HepG2 (cell line): Measurements from ENCODE around the gene PIK3IP1. TPM values are rescaled to one million over a fixed set of nuclear protein-coding genes. Genes with fewer than 3 reads are reported as not detected.

Source experiments
- AGO2 ChIP-seq: fragments of 200-400 bp; formaldehyde crosslinking; optimal IDR thresholded peaks from 2 replicates; pipeline ENCODE3; 2017; ENCODE audit warnings: mild to moderate bottlenecking, low read depth, low read length, moderate library complexity
- BRCA1 ChIP-seq: sonication (generic); formaldehyde crosslinking; IDR thresholded peaks from 2 replicates; pipeline ENCODE4 v1.4.0; 2020; ENCODE audit warnings: missing genetic modification reagents
- GABPB1 ChIP-seq: IDR thresholded peaks from 2 replicates; pipeline ENCODE4 v1.6.1; 2016; ENCODE audit warnings: mild to moderate bottlenecking, missing genetic modification reagents, moderate library complexity, missing compliant biosample characterization
- HES4 ChIP-seq: sonication (generic); formaldehyde crosslinking; IDR thresholded peaks from 2 replicates; pipeline ENCODE4 v1.9.0; 2021; ENCODE audit warnings: mild to moderate bottlenecking, missing genetic modification reagents, borderline replicate concordance
- JUND ChIP-seq: sonication (generic); formaldehyde crosslinking; IDR thresholded peaks from 2 replicates; pipeline ENCODE4 v1.8.0; 2022; ENCODE audit warnings: mild to moderate bottlenecking, missing genetic modification reagents
- NRL ChIP-seq: sonication (generic); formaldehyde crosslinking; IDR thresholded peaks from 2 replicates; pipeline ENCODE4 v1.5.0; 2020; ENCODE audit warnings: missing genetic modification reagents, mild to moderate bottlenecking, moderate library complexity, borderline replicate concordance
- SOX13 ChIP-seq, 3 experiments: fragments of 450-650 bp in 1 of 3; sonication (generic) in 1 of 3; formaldehyde crosslinking in 1 of 3; IDR thresholded peaks in 2 of 3; conservative IDR thresholded peaks in 1 of 3; 2 replicates each; pipeline versions ENCODE4 v1.5.0 to v1.6.1; 2016 to 2020; ENCODE audit warnings: antibody characterized with exemption in 1 of 3, mild to moderate bottlenecking in 1 of 3, missing compliant biosample characterization in 1 of 3, missing genetic modification reagents in 1 of 3, moderate library complexity in 1 of 3
- ZMYM4 ChIP-seq: sonication (generic); formaldehyde crosslinking; IDR thresholded peaks from 2 replicates; pipeline ENCODE4 v1.8.1; 2023; ENCODE audit warnings: mild to moderate bottlenecking, missing genetic modification reagents
- ZNF232 ChIP-seq: sonication (generic); formaldehyde crosslinking; IDR thresholded peaks from 2 replicates; pipeline ENCODE4 v1.4.0; 2020; ENCODE audit warnings: missing genetic modification reagents, borderline replicate concordance
- ZNF251 ChIP-seq: sonication (generic); formaldehyde crosslinking; IDR thresholded peaks from 2 replicates; pipeline ENCODE4 v1.9.0; 2021; ENCODE audit warnings: mild to moderate bottlenecking, missing genetic modification reagents
- ZNF572 ChIP-seq: sonication (generic); formaldehyde crosslinking; IDR thresholded peaks from 2 replicates; pipeline ENCODE4 v1.5.1; 2020; ENCODE audit warnings: mild to moderate bottlenecking, missing genetic modification reagents
- ZNF674 ChIP-seq: sonication (generic); formaldehyde crosslinking; IDR thresholded peaks from 2 replicates; pipeline ENCODE4 v1.5.0; 2020; ENCODE audit warnings: low read depth, mild to moderate bottlenecking, missing genetic modification reagents
- ZNF777 ChIP-seq: sonication (generic); formaldehyde crosslinking; IDR thresholded peaks from 2 replicates; pipeline ENCODE4 v1.4.0; 2020; ENCODE audit warnings: missing genetic modification reagents
- ZNF780A ChIP-seq: sonication (generic); formaldehyde crosslinking; IDR thresholded peaks from 2 replicates; pipeline ENCODE4 v1.8.0; 2022; ENCODE audit warnings: mild to moderate bottlenecking, missing genetic modification reagents, moderate library complexity
- polyA plus RNA-seq, 8 experiments: library from polyadenylated mRNA; depleted of rRNA in 3 of 8; stranded (reverse) in 7 of 8; unstranded in 1 of 8; fragments of >200 nt; fragmentation: Illumina TruSeq in 4 of 8; extraction: Trizol in 4 of 8; gene quantifications; 2 replicates each; pipeline versions ENCODE4 v1.2.1 to v1.2.3, GENCODE V29; 2011 to 2016; ENCODE audit warnings: low read depth in 4 of 8, missing spikeins in 1 of 8, mixed read lengths in 1 of 8; ENCODE audit not compliant: insufficient read depth in 1 of 8
- total RNA-seq, 5 experiments: library from RNA; depleted of rRNA; stranded (reverse); fragments of >200 nt; fragmentation: Illumina TruSeq; extraction: Trizol; gene quantifications; 2 replicates each; pipeline ENCODE4 v1.2.3, GENCODE V29; 2016; ENCODE audit warnings: low read depth in 1 of 5
- TF ChIP-seq, protein P1 (sequence below), 2 experiments: IDR thresholded peaks; 2 replicates each; pipeline ENCODE4 v1.6.1; 2011 to 2012; ENCODE audit warnings: low read length in 2 of 2, borderline replicate concordance in 1 of 2, low read depth in 1 of 2, mild to moderate bottlenecking in 1 of 2, moderate library complexity in 1 of 2
- TF ChIP-seq, protein P2 (sequence below): sonication (generic); formaldehyde crosslinking; IDR thresholded peaks from 2 replicates; pipeline ENCODE4 v1.5.1; 2020; ENCODE audit warnings: mild to moderate bottlenecking, missing genetic modification reagents, moderate library complexity
- TF ChIP-seq, protein P3 (sequence below): sonication (generic); formaldehyde crosslinking; IDR thresholded peaks from 2 replicates; pipeline ENCODE4 v1.5.1; 2020; ENCODE audit warnings: missing genetic modification reagents, mild to moderate bottlenecking, borderline replicate concordance

PIK3IP1 gene
- total and polyA plus RNA-seq, 2 of the 13 experiments (the other 11 are each of a cell fraction or from before 2014, with no cell fraction given), result 1.3 to 2.5 TPM

DNA sequence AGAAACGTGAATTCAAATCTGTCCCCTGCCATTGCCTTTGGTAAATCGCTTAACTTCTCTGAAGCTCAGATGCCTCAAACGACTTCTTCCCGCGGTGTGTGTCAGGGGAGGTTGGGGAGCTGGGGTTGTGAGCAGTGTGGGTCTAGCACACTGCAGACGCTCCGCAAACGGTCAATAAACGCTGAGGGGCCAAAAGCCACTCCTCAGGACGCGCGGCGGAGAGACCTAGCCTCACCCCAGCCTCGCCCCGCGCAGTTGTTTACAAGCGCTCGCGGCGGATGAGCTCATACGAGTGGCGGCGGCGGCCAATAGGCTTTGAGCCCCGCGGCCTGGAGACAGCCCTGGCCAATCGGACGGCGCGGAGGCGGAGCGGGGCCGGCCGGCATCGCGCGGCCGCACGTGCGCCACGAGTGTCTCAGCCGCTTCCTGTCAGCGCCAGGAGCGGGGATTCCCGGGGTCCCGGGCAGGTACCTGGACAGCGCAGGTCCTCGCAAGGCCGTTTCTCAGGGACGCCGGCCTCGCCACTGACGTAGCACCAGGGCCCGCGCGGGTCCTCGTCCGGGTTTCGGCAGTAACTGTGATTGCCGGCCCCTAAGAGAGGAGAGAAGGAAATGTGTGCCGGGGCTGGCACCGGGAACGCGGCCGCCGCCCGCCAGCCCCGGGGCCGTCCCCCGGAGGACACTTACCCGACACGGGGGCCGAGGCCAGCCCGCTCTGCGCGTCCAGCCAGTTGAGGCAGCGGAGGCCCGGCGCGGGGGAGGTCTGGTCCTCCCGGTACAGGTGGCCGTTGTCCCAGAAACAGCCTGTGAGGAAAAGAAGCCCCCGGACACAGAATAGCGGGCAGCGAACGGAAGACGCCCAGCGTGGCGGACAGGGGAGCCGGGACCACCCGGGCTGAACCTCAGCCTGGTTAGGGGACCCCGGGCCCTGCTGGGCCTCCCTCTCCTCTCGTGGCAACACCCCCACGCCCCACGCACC lies 1.5 kb downstream of the PIK3IP1 start (continued):
- TF ChIP-seq, protein P1, sequence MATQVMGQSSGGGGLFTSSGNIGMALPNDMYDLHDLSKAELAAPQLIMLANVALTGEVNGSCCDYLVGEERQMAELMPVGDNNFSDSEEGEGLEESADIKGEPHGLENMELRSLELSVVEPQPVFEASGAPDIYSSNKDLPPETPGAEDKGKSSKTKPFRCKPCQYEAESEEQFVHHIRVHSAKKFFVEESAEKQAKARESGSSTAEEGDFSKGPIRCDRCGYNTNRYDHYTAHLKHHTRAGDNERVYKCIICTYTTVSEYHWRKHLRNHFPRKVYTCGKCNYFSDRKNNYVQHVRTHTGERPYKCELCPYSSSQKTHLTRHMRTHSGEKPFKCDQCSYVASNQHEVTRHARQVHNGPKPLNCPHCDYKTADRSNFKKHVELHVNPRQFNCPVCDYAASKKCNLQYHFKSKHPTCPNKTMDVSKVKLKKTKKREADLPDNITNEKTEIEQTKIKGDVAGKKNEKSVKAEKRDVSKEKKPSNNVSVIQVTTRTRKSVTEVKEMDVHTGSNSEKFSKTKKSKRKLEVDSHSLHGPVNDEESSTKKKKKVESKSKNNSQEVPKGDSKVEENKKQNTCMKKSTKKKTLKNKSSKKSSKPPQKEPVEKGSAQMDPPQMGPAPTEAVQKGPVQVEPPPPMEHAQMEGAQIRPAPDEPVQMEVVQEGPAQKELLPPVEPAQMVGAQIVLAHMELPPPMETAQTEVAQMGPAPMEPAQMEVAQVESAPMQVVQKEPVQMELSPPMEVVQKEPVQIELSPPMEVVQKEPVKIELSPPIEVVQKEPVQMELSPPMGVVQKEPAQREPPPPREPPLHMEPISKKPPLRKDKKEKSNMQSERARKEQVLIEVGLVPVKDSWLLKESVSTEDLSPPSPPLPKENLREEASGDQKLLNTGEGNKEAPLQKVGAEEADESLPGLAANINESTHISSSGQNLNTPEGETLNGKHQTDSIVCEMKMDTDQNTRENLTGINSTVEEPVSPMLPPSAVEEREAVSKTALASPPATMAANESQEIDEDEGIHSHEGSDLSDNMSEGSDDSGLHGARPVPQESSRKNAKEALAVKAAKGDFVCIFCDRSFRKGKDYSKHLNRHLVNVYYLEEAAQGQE (IDR thresholded peaks at IDR 0.05; ENCODE audit: borderline replicate concordance in 1 of 2, low read depth in 1 of 2, low read length in 2 of 2), result no peak
- TF ChIP-seq NRL (CRISPR knock-in tag) (peak; percentile 89), AGO2 (peak; percentile 44), SOX13 (IDR thresholded peaks at IDR 0.05) (no peak), SOX13 (CRISPR knock-in tag; conservative IDR thresholded peaks at IDR 0.05 in 1 of 2, IDR thresholded peaks at IDR 0.05 in 1 of 2) (0 out of 4 replicates have a peak, but pooled peaks of 1 of the 2 experiments have one; percentile 19), JUND (CRISPR knock-in tag) (peak; percentile 52; the same call in 1 of the 2 replicates), ZNF780A (CRISPR knock-in tag) (no peak; the same call in 1 of the 2 replicates), ZNF572 (no peak), HES4 (CRISPR knock-in tag) (peak; percentile 73; the same call in 1 of the 2 replicates), ZNF251 (CRISPR knock-in tag) (no peak), GABPB1 (CRISPR knock-in tag) (peak; percentile 92), ZNF232 (CRISPR knock-in tag) (peak; percentile 73; the same call in 1 of the 2 replicates), BRCA1 (no peak; the same call in 1 of the 2 replicates), ZNF777 (peak; percentile 75), ZNF674 (CRISPR knock-in tag) (no peak), ZMYM4 (CRISPR knock-in tag) (peak; percentile 88; the same call in 1 of the 2 replicates)
- TF ChIP-seq, protein P2, sequence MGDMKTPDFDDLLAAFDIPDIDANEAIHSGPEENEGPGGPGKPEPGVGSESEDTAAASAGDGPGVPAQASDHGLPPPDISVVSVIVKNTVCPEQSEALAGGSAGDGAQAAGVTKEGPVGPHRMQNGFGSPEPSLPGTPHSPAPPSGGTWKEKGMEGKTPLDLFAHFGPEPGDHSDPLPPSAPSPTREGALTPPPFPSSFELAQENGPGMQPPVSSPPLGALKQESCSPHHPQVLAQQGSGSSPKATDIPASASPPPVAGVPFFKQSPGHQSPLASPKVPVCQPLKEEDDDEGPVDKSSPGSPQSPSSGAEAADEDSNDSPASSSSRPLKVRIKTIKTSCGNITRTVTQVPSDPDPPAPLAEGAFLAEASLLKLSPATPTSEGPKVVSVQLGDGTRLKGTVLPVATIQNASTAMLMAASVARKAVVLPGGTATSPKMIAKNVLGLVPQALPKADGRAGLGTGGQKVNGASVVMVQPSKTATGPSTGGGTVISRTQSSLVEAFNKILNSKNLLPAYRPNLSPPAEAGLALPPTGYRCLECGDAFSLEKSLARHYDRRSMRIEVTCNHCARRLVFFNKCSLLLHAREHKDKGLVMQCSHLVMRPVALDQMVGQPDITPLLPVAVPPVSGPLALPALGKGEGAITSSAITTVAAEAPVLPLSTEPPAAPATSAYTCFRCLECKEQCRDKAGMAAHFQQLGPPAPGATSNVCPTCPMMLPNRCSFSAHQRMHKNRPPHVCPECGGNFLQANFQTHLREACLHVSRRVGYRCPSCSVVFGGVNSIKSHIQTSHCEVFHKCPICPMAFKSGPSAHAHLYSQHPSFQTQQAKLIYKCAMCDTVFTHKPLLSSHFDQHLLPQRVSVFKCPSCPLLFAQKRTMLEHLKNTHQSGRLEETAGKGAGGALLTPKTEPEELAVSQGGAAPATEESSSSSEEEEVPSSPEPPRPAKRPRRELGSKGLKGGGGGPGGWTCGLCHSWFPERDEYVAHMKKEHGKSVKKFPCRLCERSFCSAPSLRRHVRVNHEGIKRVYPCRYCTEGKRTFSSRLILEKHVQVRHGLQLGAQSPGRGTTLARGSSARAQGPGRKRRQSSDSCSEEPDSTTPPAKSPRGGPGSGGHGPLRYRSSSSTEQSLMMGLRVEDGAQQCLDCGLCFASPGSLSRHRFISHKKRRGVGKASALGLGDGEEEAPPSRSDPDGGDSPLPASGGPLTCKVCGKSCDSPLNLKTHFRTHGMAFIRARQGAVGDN (CRISPR knock-in tag), result peak; percentile 98
- TF ChIP-seq, protein P3, sequence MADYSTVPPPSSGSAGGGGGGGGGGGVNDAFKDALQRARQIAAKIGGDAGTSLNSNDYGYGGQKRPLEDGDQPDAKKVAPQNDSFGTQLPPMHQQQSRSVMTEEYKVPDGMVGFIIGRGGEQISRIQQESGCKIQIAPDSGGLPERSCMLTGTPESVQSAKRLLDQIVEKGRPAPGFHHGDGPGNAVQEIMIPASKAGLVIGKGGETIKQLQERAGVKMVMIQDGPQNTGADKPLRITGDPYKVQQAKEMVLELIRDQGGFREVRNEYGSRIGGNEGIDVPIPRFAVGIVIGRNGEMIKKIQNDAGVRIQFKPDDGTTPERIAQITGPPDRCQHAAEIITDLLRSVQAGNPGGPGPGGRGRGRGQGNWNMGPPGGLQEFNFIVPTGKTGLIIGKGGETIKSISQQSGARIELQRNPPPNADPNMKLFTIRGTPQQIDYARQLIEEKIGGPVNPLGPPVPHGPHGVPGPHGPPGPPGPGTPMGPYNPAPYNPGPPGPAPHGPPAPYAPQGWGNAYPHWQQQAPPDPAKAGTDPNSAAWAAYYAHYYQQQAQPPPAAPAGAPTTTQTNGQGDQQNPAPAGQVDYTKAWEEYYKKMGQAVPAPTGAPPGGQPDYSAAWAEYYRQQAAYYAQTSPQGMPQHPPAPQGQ (CRISPR knock-in tag), result no peak
